Naive thymus-derived CD4-positive, alpha-beta T cell (primary cell): ENCODE results near the gene CTPS2. TPM values are rescaled to one million over a fixed set of nuclear protein-coding genes. Genes with fewer than 3 reads are reported as not detected.
"Not testable (repeated sequence)": the region's sequence is repeated elsewhere in the genome, so short reads cannot be mapped to it uniquely, and the experiment has no call there.

Experiments
- ATAC-seq: fragments of 150-1000 bp; cut with Tn5 transposase; 2 replicates; pipeline ENCODE4 v1.10.0; 2021; ENCODE audit warnings: mild to moderate bottlenecking, moderate library complexity
- CTCF ChIA-PET: fragments of 350-600 bp; sonication (Branson Sonifier 250); formaldehyde crosslinking; loops from one replicate; lab custom pipeline; 2021; ENCODE audit warnings: antibody characterized with exemption; lab: Charles Lee
- POLR2A ChIA-PET: fragments of 350-600 bp; sonication (Branson Sonifier 250); formaldehyde crosslinking; loops from one replicate; lab custom pipeline; 2021; ENCODE audit warnings: antibody characterized with exemption, inconsistent platforms; lab: Charles Lee
- DNase-seq, 9 donors: peaks; one replicate each; pipeline versions ENCODE4 v3.0.0 to v3.0.0-alpha.2; 2020 to 2022; ENCODE audit warnings: mixed read lengths in 1 of 9
- H3K27ac ChIP-seq: one replicate; pipeline ENCODE4 v1.7.0; 2013; ENCODE audit warnings: mild to moderate bottlenecking, low read depth, low read length, moderate library complexity
- H3K27me3 ChIP-seq, 2 donors: one replicate each; pipeline ENCODE4 v1.7.0; 2013; ENCODE audit warnings: low read length in 2 of 2, mild to moderate bottlenecking in 2 of 2, moderate library complexity in 2 of 2; ENCODE audit not compliant: control insufficient read depth in 2 of 2, insufficient read depth in 2 of 2
- H3K36me3 ChIP-seq, 3 experiments: 1 replicate in 2 of 3; 2 replicates in 1 of 3; pipeline ENCODE4 v1.7.0; 2013; ENCODE audit warnings: low read length in 3 of 3, mild to moderate bottlenecking in 3 of 3, moderate library complexity in 1 of 3; ENCODE audit not compliant: insufficient read depth in 3 of 3, control insufficient read depth in 2 of 3
- H3K4me1 ChIP-seq, 2 donors: one replicate each; pipeline ENCODE4 v1.7.0; 2013; ENCODE audit warnings: low read length in 2 of 2, mild to moderate bottlenecking in 2 of 2, moderate library complexity in 1 of 2; ENCODE audit not compliant: control insufficient read depth in 2 of 2, insufficient read depth in 2 of 2
- H3K4me3 ChIP-seq: 2 replicates; pipeline ENCODE4 v1.7.0; 2013; ENCODE audit warnings: mild to moderate bottlenecking, low read length
- H3K9me3 ChIP-seq, 3 experiments: 1 replicate in 2 of 3; 2 replicates in 1 of 3; pipeline ENCODE4 v1.7.0; 2013; ENCODE audit warnings: low read length in 3 of 3; ENCODE audit not compliant: control insufficient read depth in 2 of 3
- H3K27ac Mint-ChIP-seq, 9 donors: one replicate each; pipeline ENCODE4 v1.8.0; 2020 to 2022; ENCODE audit warnings: mixed read lengths in 9 of 9, mild to moderate bottlenecking in 8 of 9, moderate library complexity in 5 of 9, inconsistent platforms in 2 of 9
- H3K27me3 Mint-ChIP-seq, 5 donors: one replicate each; pipeline ENCODE4 v1.8.0; 2021 to 2022; ENCODE audit warnings: mixed read lengths in 5 of 5, mild to moderate bottlenecking in 1 of 5
- H3K36me3 Mint-ChIP-seq, 5 donors: one replicate each; pipeline ENCODE4 v1.8.0; 2020 to 2022; ENCODE audit warnings: mixed read lengths in 5 of 5, mild to moderate bottlenecking in 3 of 5, inconsistent platforms in 1 of 5
- H3K4me1 Mint-ChIP-seq, 7 donors: one replicate each; pipeline ENCODE4 v1.8.0; 2020 to 2022; ENCODE audit warnings: mixed read lengths in 7 of 7, mild to moderate bottlenecking in 3 of 7, inconsistent platforms in 1 of 7
- H3K4me3 Mint-ChIP-seq, 10 donors: one replicate each; pipeline ENCODE4 v1.8.0; 2020 to 2022; ENCODE audit warnings: mild to moderate bottlenecking in 10 of 10, mixed read lengths in 10 of 10, moderate library complexity in 6 of 10, inconsistent platforms in 2 of 10
- H3K9me3 Mint-ChIP-seq, 11 donors: one replicate each; pipeline ENCODE4 v1.8.0; 2020 to 2022; ENCODE audit warnings: mixed read lengths in 11 of 11, mild to moderate bottlenecking in 4 of 11, inconsistent platforms in 1 of 11, moderate library complexity in 1 of 11
- intact Hi-C, 2 donors: fragments of 100-400 bp; cut with micrococcal nuclease; formaldehyde crosslinking; loops; one replicate each; pipeline ENCODE4 v1.15.1; 2023
- polyA plus RNA-seq, 2 donors: library from polyadenylated mRNA; unstranded; fragments of 300-500 nt; fragmentation: Illumina TruSeq; gene quantifications; one replicate each; pipeline ENCODE4 v1.2.3, GENCODE V29; 2021
- total RNA-seq, 6 experiments: library from RNA in 5 of 6; stranded (reverse) in 5 of 6; gene quantifications; 1 replicate in 5 of 6; 2 replicates in 1 of 6; pipeline ENCODE4 v1.2.3 and lab custom pipeline; 2021 to 2026

Gene CTPS2
- total and polyA plus RNA-seq, 7 experiments from 2014 or later, result 2.7 to 8.9 (median 5.6) TPM

DNA sequence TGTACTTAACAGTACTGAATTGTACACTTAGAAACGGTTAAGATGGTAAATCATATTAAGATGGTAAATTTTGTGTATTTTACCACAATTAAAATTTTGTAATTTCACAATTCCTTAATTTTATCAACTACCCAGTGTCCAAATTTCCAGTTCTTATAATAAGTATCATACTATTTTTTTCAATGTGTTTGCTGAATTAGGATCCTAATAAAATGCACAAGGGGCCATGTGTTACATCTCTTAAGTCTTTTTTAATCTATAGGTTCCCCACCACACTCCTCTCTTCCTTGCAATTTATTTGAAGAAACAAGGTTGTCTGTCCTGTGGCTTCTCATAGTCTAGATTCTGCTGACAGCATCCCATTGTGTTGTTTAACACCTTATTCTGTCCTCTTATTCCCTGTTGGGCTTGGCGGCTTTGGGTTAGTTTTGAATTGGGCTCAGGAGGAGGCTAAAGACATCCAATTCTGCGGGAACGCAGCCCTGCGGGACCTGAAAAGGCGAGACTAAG, 6.4 kb upstream of the CTPS2 start:
- H3K4me1 ChIP-seq, result peaks cover 0 to 10% of the 10 kb centered on the region in 2 donors
- peak overlapping the region; percentile 95 for H3K4me3 ChIP-seq
- DNase-seq (no peak), ATAC-seq (no peak)
- ChIA-PET CTCF (no interaction called here), POLR2A (interaction anchor here (1.0 to 1.4 kb wide), 4 partner anchors 8 to 1385 kb away, joined by 3 to 4 read pairs (median 4); partner anchors contain the start of gene CA5B)
- H3K27ac ChIP-seq, result peak overlapping the region; percentile 99
- peak overlapping the region; percentile 92 to 100 (median 99) for H3K27ac Mint-ChIP-seq
- peaks cover 0 to 3% (median 1%) of the 10 kb centered on the region in 5 donors for H3K36me3 Mint-ChIP-seq
- peak overlapping the region; percentile 88 to 98 (median 94) for H3K4me3 Mint-ChIP-seq
- peaks cover 0 to 4% (median 0%) of the 10 kb centered on the region in 3 experiments for H3K36me3 ChIP-seq
- intact Hi-C loops, result loop anchor here (1.0 to 10.0 kb wide), 15 partner anchors 67 to 1384 kb away; partner anchors contain the start of genes AP1S2 (in 2 of the 2), PIGA (in 2 of the 2), SCML1 (in 2 of the 2) and TXLNG (in 2 of the 2)
- H3K9me3 Mint-ChIP-seq, result peaks cover 0 to 5% (median 0%) of the 10 kb centered on the region in 11 donors
- no peaks in the 10 kb centered on the region for H3K9me3 ChIP-seq
- H3K4me1 Mint-ChIP-seq, result peaks cover 2 to 57% (median 36%) of the 10 kb centered on the region in 7 donors
- H3K27me3 Mint-ChIP-seq, result no peaks in the 10 kb centered on the region
- no peaks in the 10 kb centered on the region for H3K27me3 ChIP-seq

- CTCF ChIA-PET, result interaction anchor here (0.6 kb wide), 1 partner anchor 347 kb away, joined by 3 read pairs; no protein-coding TSS in a partner anchor
- H3K9me3 Mint-ChIP-seq, result not testable (repeated sequence)
These were observed 4.0 kb upstream of the CTPS2 start for GRCh38 chrX:16716451-16716850.

DNA sequence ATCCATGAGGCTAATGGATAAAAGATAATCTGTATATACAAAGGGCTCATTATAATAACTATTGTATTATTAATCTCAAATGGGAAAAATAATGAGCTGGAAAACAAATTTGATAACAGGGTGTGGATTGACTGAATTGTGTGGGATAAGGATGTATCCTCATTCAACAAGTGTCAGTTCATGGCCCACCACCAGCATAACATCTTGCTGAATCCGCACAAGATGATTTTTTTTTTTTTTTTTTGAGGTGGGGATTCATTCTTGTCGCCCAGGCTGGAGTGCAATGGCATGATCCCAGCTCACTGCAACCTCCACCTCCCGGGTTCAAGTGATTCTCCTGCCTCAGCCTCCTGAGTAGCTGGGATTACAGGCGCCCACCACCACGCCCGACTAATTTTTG, 3.2 kb upstream of the CTPS2 start:
- intact Hi-C loops, result loop anchor here (5.0 to 10.0 kb wide), 4 partner anchors 921 to 1022 kb away; partner anchors contain the start of genes SCML1 (in 2 of the 2) and ZRSR2 (in 1 of the 2)
- peak overlapping the region in 2 of 9 donors; percentile 49 to 51 for H3K27ac Mint-ChIP-seq
- H3K9me3 ChIP-seq, H3K36me3 Mint-ChIP-seq, H3K27me3 ChIP-seq, H3K27me3 Mint-ChIP-seq, H3K9me3 Mint-ChIP-seq, H3K27ac ChIP-seq, POLR2A ChIA-PET, H3K4me3 ChIP-seq, H3K4me3 Mint-ChIP-seq, CTCF ChIA-PET, H3K36me3 ChIP-seq, ATAC-seq, DNase-seq, H3K4me1 ChIP-seq: not testable (repeated sequence)
- H3K4me1 Mint-ChIP-seq, result peaks cover 0 to 42% (median 27%) of the 10 kb centered on the region in 7 donors

More at GRCh38 chrX:16716451-16716850, 4.0 kb upstream of the CTPS2 start:
- H3K4me3 ChIP-seq, H3K27me3 ChIP-seq, H3K36me3 ChIP-seq, POLR2A ChIA-PET, H3K36me3 Mint-ChIP-seq, H3K27ac ChIP-seq, H3K27me3 Mint-ChIP-seq, H3K4me3 Mint-ChIP-seq, ATAC-seq, H3K9me3 ChIP-seq, DNase-seq: not testable (repeated sequence)
- Mint-ChIP-seq H3K4me1 (peaks cover 0 to 43% (median 27%) of the 10 kb centered on the region in 7 donors), H3K27ac (peak overlapping the region in 2 of 9 donors; percentile 49 to 78)
- intact Hi-C loops, result loop anchor here (5.0 to 10.0 kb wide), 4 partner anchors 922 to 1021 kb away; partner anchors contain the start of genes SCML1 (in 2 of the 2) and ZRSR2 (in 1 of the 2)
- peaks cover 0 to 10% of the 10 kb centered on the region in 2 donors for H3K4me1 ChIP-seq

DNA sequence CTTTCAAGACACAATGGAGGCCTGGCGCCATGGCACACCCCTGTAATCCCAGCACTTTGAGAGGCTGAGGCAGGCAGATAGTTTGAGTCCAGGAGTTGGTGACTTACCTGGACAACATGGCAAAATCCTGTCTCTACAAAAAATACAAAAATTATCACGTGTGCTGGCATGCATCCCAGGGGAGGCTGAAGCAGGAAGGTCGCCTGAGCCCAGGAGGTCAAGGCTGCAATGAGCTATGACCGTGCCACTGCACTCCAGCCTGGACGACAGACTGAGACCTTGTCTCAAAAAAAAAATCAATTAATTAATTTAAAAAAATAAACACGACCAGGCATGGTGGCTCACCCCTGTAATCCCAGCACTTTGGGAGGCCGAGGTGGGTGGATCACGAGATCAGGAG, 2.0 kb upstream of the CTPS2 start:
- ChIA-PET POLR2A (no interaction called here), CTCF (no interaction called here)
- Mint-ChIP-seq H3K27ac (peak overlapping the region in 3 of 9 donors; percentile 52 to 85 (median 72)), H3K27me3 (no peaks in the 10 kb centered on the region), H3K4me3 (peak overlapping the region in 1 of 10 donors; percentile 53), H3K4me1 (peaks cover 0 to 32% (median 20%) of the 10 kb centered on the region in 7 donors), H3K36me3 (peaks cover 0 to 1% (median 0%) of the 10 kb centered on the region in 5 donors), H3K9me3 (peaks cover 0 to 4% (median 0%) of the 10 kb centered on the region in 11 donors)
- H3K4me1 ChIP-seq, result no peaks in the 10 kb centered on the region
- ATAC-seq, result no peak
- intact Hi-C loops, result loop anchor here (5.0 to 10.0 kb wide), 5 partner anchors 920 to 1842 kb away; partner anchors contain the start of genes CA5B (in 1 of the 2), FANCB (in 1 of the 2), MOSPD2 (in 1 of the 2) and SCML1 (in 1 of the 2)
- no peaks in the 10 kb centered on the region for H3K9me3 ChIP-seq
- H3K36me3 ChIP-seq, result peaks cover 0 to 1% (median 0%) of the 10 kb centered on the region in 3 experiments
- DNase-seq, result no peak
- H3K4me3 ChIP-seq, result no peak overlapping the region
- H3K27ac ChIP-seq, result no peak overlapping the region
- no peaks in the 10 kb centered on the region for H3K27me3 ChIP-seq

DNA sequence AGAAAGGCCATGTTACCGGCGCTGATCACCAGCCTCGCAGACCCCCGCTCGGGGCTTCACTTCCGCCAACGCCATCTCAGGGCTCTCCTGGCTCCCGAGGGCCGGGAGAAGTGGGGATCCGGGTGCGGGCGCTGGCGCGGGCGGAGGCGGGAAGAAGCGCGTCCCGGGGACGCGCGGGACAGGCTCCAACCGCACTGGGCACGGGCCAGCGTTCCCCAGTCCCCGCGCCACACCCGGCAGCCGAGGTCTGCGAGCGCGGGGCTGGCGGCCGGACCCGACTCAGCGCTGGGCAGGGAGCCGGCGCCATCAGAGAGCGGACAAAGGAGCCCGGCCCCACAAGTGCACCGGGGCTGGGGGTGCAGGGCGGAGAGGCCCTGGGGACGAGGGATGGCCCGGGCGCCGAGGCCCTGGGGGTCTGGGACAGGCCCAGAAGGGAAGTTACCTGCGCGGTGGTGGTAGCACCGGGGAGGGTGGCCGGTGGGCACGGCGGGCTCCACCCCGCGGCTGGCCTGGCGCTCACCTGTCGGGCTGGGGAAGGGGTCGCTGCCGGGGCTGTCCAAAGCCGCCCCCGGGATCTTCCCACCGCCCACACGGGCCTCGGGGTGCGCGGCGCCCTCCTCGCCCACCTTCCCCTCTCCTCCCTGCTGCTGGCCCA, 449 bp downstream of the CTPS2 start:
- H3K27ac ChIP-seq, result peak overlapping the region; percentile 70
- DNase-seq, result peak in 3 of 9 donors; percentile 6 to 44 (median 17)

DNA sequence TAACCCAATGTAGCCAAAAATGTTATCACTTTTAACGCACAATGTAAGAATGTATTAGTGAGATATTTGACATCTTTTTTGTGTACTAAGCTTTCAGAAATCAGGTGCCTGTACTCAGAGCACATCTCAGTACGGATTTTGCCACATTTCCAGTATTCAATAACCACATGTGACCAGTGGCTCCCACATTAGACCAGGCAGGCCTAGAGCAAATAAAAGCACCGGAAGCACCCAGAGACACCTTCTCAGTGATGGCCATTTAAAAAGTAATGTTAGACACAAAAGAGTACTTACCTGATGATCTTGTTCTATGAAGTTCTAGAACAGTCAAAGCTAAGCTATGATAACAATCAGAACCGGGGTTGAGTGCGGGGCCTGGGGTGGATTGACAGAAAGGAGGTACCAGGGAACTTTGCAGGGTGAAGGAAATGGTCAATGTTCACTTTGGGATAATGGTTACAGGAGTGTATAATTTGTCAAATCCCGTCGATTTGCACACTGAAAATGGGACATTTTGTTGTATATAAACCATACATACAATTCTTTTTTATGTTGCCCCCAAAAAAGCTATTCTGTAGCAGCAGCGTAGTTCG, 1.2 kb downstream of the CTPS2 start:
- H3K4me3 ChIP-seq, result peak overlapping the region; percentile 60

More for the DNA sequence above, 449 bp downstream of the CTPS2 start:
- peak overlapping the region; percentile 80 to 94 (median 89) for H3K27ac Mint-ChIP-seq
- Histone ChIP-seq H3K36me3 (no peaks in the 10 kb centered on the region), H3K27me3 (no peaks in the 10 kb centered on the region), H3K4me3 (peak overlapping the region; percentile 60), H3K9me3 (no peaks in the 10 kb centered on the region), H3K4me1 (no peaks in the 10 kb centered on the region)
- H3K36me3 Mint-ChIP-seq, result peaks cover 0 to 2% (median 0%) of the 10 kb centered on the region in 5 donors
- intact Hi-C loops, result loop anchor here (1.0 to 10.0 kb wide), 6 partner anchors 917 to 1840 kb away; partner anchors contain the start of genes CA5B (in 1 of the 2), FANCB (in 1 of the 2), MOSPD2 (in 1 of the 2) and SCML1 (in 1 of the 2)
- peaks cover 0 to 19% (median 15%) of the 10 kb centered on the region in 7 donors for H3K4me1 Mint-ChIP-seq
- ChIA-PET CTCF (interaction anchor here (1.3 kb wide), 1 partner anchor 16 kb away, joined by 3 read pairs; no protein-coding TSS in a partner anchor), POLR2A (interaction anchor here (1.3 kb wide), 1 partner anchor 857 kb away, joined by 3 read pairs; the partner anchor contains the start of gene AP1S2)
- no peaks in the 10 kb centered on the region for H3K9me3 Mint-ChIP-seq
- H3K4me3 Mint-ChIP-seq, result peak overlapping the region; percentile 87 to 93 (median 90)
- peak; percentile 54 for ATAC-seq
- no peaks in the 10 kb centered on the region for H3K27me3 Mint-ChIP-seq

More for the DNA sequence above, 1.2 kb downstream of the CTPS2 start:
- Mint-ChIP-seq H3K4me3 (peak overlapping the region; percentile 71 to 90 (median 86)), H3K27me3 (no peaks in the 10 kb centered on the region), H3K9me3 (no peaks in the 10 kb centered on the region), H3K36me3 (peaks cover 0 to 2% (median 0%) of the 10 kb centered on the region in 5 donors), H3K27ac (peak overlapping the region; percentile 60 to 92 (median 87)), H3K4me1 (peaks cover 0 to 19% (median 15%) of the 10 kb centered on the region in 7 donors)
- Histone ChIP-seq H3K36me3 (no peaks in the 10 kb centered on the region), H3K27ac (peak overlapping the region; percentile 70), H3K9me3 (no peaks in the 10 kb centered on the region), H3K4me1 (no peaks in the 10 kb centered on the region), H3K27me3 (no peaks in the 10 kb centered on the region)
- intact Hi-C loops, result loop anchor here (5.0 to 10.0 kb wide), 5 partner anchors 917 to 1839 kb away; partner anchors contain the start of genes CA5B (in 1 of the 2), FANCB (in 1 of the 2), MOSPD2 (in 1 of the 2) and SCML1 (in 1 of the 2)
- CTCF ChIA-PET, result interaction anchor here (0.6 kb wide), 1 partner anchor 226 kb away, joined by 3 read pairs; no protein-coding TSS in a partner anchor
- POLR2A ChIA-PET, result interaction anchor here (1.2 kb wide), 1 partner anchor 8 kb away, joined by 4 read pairs; the partner anchor contains the start of gene SYAP1
- no peak for ATAC-seq
- no peak for DNase-seq
